Skeletal muscle satellite cell (primary cell): ENCODE data around the gene TYW1.
"Not testable (repeated sequence)": the region's sequence is repeated elsewhere in the genome, so short reads cannot be mapped to it uniquely, and the experiment has no call there.

Experiments
- H3K27me3 ChIP-seq: 2 replicates; pipeline ENCODE4 v1.7.0; 2013; ENCODE audit warnings: low read length; ENCODE audit not compliant: control insufficient read depth, insufficient read depth
- H3K36me3 ChIP-seq: 2 replicates; pipeline ENCODE4 v1.7.0; 2013; ENCODE audit warnings: mild to moderate bottlenecking, control low read depth, low read length; ENCODE audit not compliant: insufficient read depth
- H3K4me1 ChIP-seq: 2 replicates; pipeline ENCODE4 v1.7.0; 2013; ENCODE audit warnings: low read length; ENCODE audit not compliant: control insufficient read depth, insufficient read depth
- H3K4me2 ChIP-seq: 2 replicates; pipeline ENCODE4 v1.7.0; 2013; ENCODE audit warnings: mild to moderate bottlenecking, low read length
- H3K4me3 ChIP-seq: 2 replicates; pipeline ENCODE4 v1.7.0; 2013; ENCODE audit warnings: low read length
- H3K9ac ChIP-seq: 2 replicates; pipeline ENCODE4 v1.7.0; 2013; ENCODE audit warnings: mild to moderate bottlenecking, low read depth, low read length, moderate library complexity
- H3K9me3 ChIP-seq: replicated peaks from 2 replicates; pipeline ENCODE4 v1.7.0; 2013; ENCODE audit warnings: mild to moderate bottlenecking, control low read depth, low read length

TYW1 gene

GRCh38 chr7:67031685-67032084 lies 35.1 kb downstream of the TYW1 start:
- not testable (repeated sequence) for H3K27me3 ChIP-seq, H3K4me1 ChIP-seq, H3K4me3 ChIP-seq

GRCh38 chr7:67033251-67033650 lies 36.6 kb downstream of the TYW1 start:
- Histone ChIP-seq H3K4me3 (no peak overlapping the region), H3K9me3 (peaks cover 4% of the 10 kb centered on the region), H3K4me2 (no peak overlapping the region), H3K9ac (no peak overlapping the region), H3K36me3 (peaks cover 5% of the 10 kb centered on the region), H3K27me3 (no peaks in the 10 kb centered on the region), H3K4me1 (peaks cover 2% of the 10 kb centered on the region)

More at GRCh38 chr7:67031685-67032084, 35.1 kb downstream of the TYW1 start:
- not testable (repeated sequence) for H3K4me2 ChIP-seq, H3K9ac ChIP-seq, H3K9me3 ChIP-seq, H3K36me3 ChIP-seq

- not testable (repeated sequence) for H3K9ac ChIP-seq, H3K4me1 ChIP-seq, H3K4me3 ChIP-seq, H3K36me3 ChIP-seq, H3K9me3 ChIP-seq, H3K27me3 ChIP-seq, H3K4me2 ChIP-seq
Measured at GRCh38 chr7:67036432-67037395, 40.1 kb downstream of the TYW1 start.

GRCh38 chr7:67040832-67041231 lies 44.2 kb downstream of the TYW1 start:
- H3K4me2 ChIP-seq, result peak overlapping the region; percentile 22
- H3K4me1 ChIP-seq, result peaks cover 25% of the 10 kb centered on the region
- H3K36me3 ChIP-seq, H3K9me3 ChIP-seq, H3K4me3 ChIP-seq, H3K27me3 ChIP-seq: not testable (repeated sequence)
- H3K9ac ChIP-seq, result peak overlapping the region; percentile 28

GRCh38 chr7:67042781-67043558 lies 46.3 kb downstream of the TYW1 start:
- Histone ChIP-seq H3K9ac (peak overlapping the region; percentile 37), H3K4me1 (peaks cover 25% of the 10 kb centered on the region), H3K4me2 (peak overlapping the region; percentile 63)
- not testable (repeated sequence) for H3K9me3 ChIP-seq, H3K4me3 ChIP-seq, H3K36me3 ChIP-seq, H3K27me3 ChIP-seq

- Histone ChIP-seq H3K4me2 (peak overlapping the region; percentile 63), H3K4me1 (peaks cover 25% of the 10 kb centered on the region), H3K9ac (peak overlapping the region; percentile 7)
- H3K9me3 ChIP-seq, H3K27me3 ChIP-seq, H3K4me3 ChIP-seq, H3K36me3 ChIP-seq: not testable (repeated sequence)
Measured at GRCh38 chr7:67043559-67043930, 46.9 kb downstream of the TYW1 start.

- Histone ChIP-seq H3K4me3 (no peak overlapping the region), H3K9ac (no peak overlapping the region), H3K9me3 (no peaks in the 10 kb centered on the region), H3K36me3 (no peaks in the 10 kb centered on the region), H3K4me1 (peaks cover 25% of the 10 kb centered on the region), H3K4me2 (no peak overlapping the region), H3K27me3 (no peaks in the 10 kb centered on the region)
Measured at GRCh38 chr7:67045496-67045995, 48.9 kb downstream of the TYW1 start.

GRCh38 chr7:67046819-67047218 lies 50.2 kb downstream of the TYW1 start:
- H3K9me3 ChIP-seq, H3K9ac ChIP-seq, H3K4me3 ChIP-seq, H3K27me3 ChIP-seq, H3K4me2 ChIP-seq, H3K36me3 ChIP-seq: not testable (repeated sequence)
- peaks cover 15% of the 10 kb centered on the region for H3K4me1 ChIP-seq

- H3K4me3 ChIP-seq, H3K4me1 ChIP-seq, H3K27me3 ChIP-seq, H3K9ac ChIP-seq, H3K4me2 ChIP-seq, H3K9me3 ChIP-seq, H3K36me3 ChIP-seq: not testable (repeated sequence)
Measured at GRCh38 chr7:67049908-67050307, 53.3 kb downstream of the TYW1 start.

- H3K9ac ChIP-seq, H3K4me1 ChIP-seq, H3K4me3 ChIP-seq, H3K4me2 ChIP-seq, H3K36me3 ChIP-seq, H3K27me3 ChIP-seq, H3K9me3 ChIP-seq: not testable (repeated sequence)
Measured at GRCh38 chr7:67052161-67052560, 55.5 kb downstream of the TYW1 start.

- H3K9ac ChIP-seq, result no peak overlapping the region
- H3K36me3 ChIP-seq, result no peaks in the 10 kb centered on the region
- H3K9me3 ChIP-seq, result no peaks in the 10 kb centered on the region
- H3K27me3 ChIP-seq, result no peaks in the 10 kb centered on the region
- H3K4me1 ChIP-seq, result no peaks in the 10 kb centered on the region
- no peak overlapping the region for H3K4me2 ChIP-seq
- no peak overlapping the region for H3K4me3 ChIP-seq
Measured at GRCh38 chr7:67056683-67057082, 60.0 kb downstream of the TYW1 start.
